Spleen (tissue), 7 donors: ENCODE results near the gene MKNK1.

ENCODE experiments used
- CTCF ChIP-seq, 11 experiments: fragments of 200-600 bp in 7 of 11; fragments of 450-650 bp in 4 of 11; sonication (generic) in 4 of 11; IDR thresholded peaks in 8 of 11; conservative IDR thresholded peaks in 3 of 11; 1 replicate in 7 of 11; 2 replicates in 4 of 11; pipeline versions ENCODE4 v1.4.0 to v1.8.0; 2016 to 2021; ENCODE audit warnings: antibody characterized with exemption in 11 of 11, inconsistent platforms in 4 of 11, mild to moderate bottlenecking in 1 of 11
- POLR2AphosphoS5 ChIP-seq, 3 donors: sonication (generic); formaldehyde crosslinking; IDR thresholded peaks; one replicate each; pipeline ENCODE4 v1.5.1; 2017; ENCODE audit warnings: antibody characterized with exemption in 3 of 3
- donor health status: DM: no; HTN: no; CAD: no; lungs with moderate emphysema.
- donor health status: DM: no; HTN: no; CAD: no.
- donor health status: DM: no; HTN: no; CAD: no.

GRCh38 chr1:46546210-46546609 lies 57.9 kb downstream of the MKNK1 start:
- no peak for TF ChIP-seq CTCF (IDR thresholded peaks at IDR 0.05 in 8 of 11, conservative IDR thresholded peaks at IDR 0.05 in 3 of 11)
- no peak for TF ChIP-seq POLR2AphosphoS5 (IDR thresholded peaks at IDR 0.05)
